Mesenchymal stem cell (in vitro differentiated cells and primary cell): Measurements from ENCODE around the gene NCAPH2.

Experiments
- DNase-seq: peaks from one replicate; pipeline ENCODE4 v3.0.0-alpha.2; 2013
- H2AFZ ChIP-seq: one replicate; pipeline ENCODE4 v1.6.1; 2013; ENCODE audit warnings: low read depth, mild to moderate bottlenecking, control low read depth, inconsistent platforms, low read length, moderate library complexity
- H2AK5ac ChIP-seq: 2 replicates; pipeline ENCODE4 v1.6.1; 2013; ENCODE audit warnings: low read length, moderate library complexity, mild to moderate bottlenecking, inconsistent platforms; ENCODE audit not compliant: severe bottlenecking
- H2BK120ac ChIP-seq: one replicate; pipeline ENCODE4 v1.6.1; 2013; ENCODE audit warnings: low read depth, mild to moderate bottlenecking, inconsistent platforms, low read length, moderate library complexity
- H2BK12ac ChIP-seq, 2 experiments: one replicate each; pipeline ENCODE4 v1.6.1; 2013; ENCODE audit warnings: inconsistent platforms in 2 of 2, low read length in 2 of 2, mild to moderate bottlenecking in 2 of 2, moderate library complexity in 2 of 2, control low read depth in 1 of 2
- H2BK15ac ChIP-seq: one replicate; pipeline ENCODE4 v1.6.1; 2013; ENCODE audit warnings: mild to moderate bottlenecking, low read depth, inconsistent platforms; ENCODE audit not compliant: poor library complexity, severe bottlenecking
- H2BK5ac ChIP-seq: 2 replicates; pipeline ENCODE4 v1.6.1; 2013; ENCODE audit warnings: low read depth, mild to moderate bottlenecking, low read length, control low read depth, inconsistent platforms; ENCODE audit not compliant: poor library complexity, severe bottlenecking
- H3K14ac ChIP-seq, 2 experiments: one replicate each; pipeline ENCODE4 v1.6.1; 2013; ENCODE audit warnings: inconsistent platforms in 2 of 2, low read length in 2 of 2, control low read depth in 1 of 2, mild to moderate bottlenecking in 1 of 2, moderate library complexity in 1 of 2
- H3K18ac ChIP-seq, 2 experiments: one replicate each; pipeline ENCODE4 v1.6.1; 2013; ENCODE audit warnings: inconsistent platforms in 2 of 2, low read length in 2 of 2, control low read depth in 1 of 2, low read depth in 1 of 2, mild to moderate bottlenecking in 1 of 2
- H3K23ac ChIP-seq, 2 experiments: one replicate each; pipeline ENCODE4 v1.6.1; 2013; ENCODE audit warnings: inconsistent platforms in 2 of 2, low read length in 2 of 2, mild to moderate bottlenecking in 2 of 2, moderate library complexity in 2 of 2, control low read depth in 1 of 2
- H3K27ac ChIP-seq: 2 replicates; pipeline ENCODE4 v1.5.1; 2013; ENCODE audit warnings: mild to moderate bottlenecking, moderate library complexity, low read length, control low read depth, inconsistent platforms; ENCODE audit not compliant: poor library complexity, severe bottlenecking
- H3K27me3 ChIP-seq, 2 experiments: 2 replicates each; pipeline versions ENCODE4 v1.6.1 to v1.7.0; 2013; ENCODE audit warnings: low read length in 2 of 2, mild to moderate bottlenecking in 2 of 2, moderate library complexity in 2 of 2, control low read depth in 1 of 2, inconsistent platforms in 1 of 2; ENCODE audit not compliant: control insufficient read depth in 1 of 2, insufficient read depth in 1 of 2
- H3K36me3 ChIP-seq, 2 experiments: 2 replicates each; pipeline versions ENCODE4 v1.6.1 to v1.7.0; 2013; ENCODE audit warnings: low read length in 2 of 2, control low read depth in 1 of 2, inconsistent platforms in 1 of 2, low read depth in 1 of 2, mild to moderate bottlenecking in 1 of 2; ENCODE audit not compliant: insufficient read depth in 2 of 2, control insufficient read depth in 1 of 2
- H3K4ac ChIP-seq, 2 experiments: one replicate each; pipeline ENCODE4 v1.6.1; 2013; ENCODE audit warnings: inconsistent platforms in 2 of 2, low read length in 2 of 2, mild to moderate bottlenecking in 2 of 2, moderate library complexity in 2 of 2, control low read depth in 1 of 2, low read depth in 1 of 2
- H3K4me1 ChIP-seq: 2 replicates; pipeline ENCODE4 v1.6.1; 2013; ENCODE audit warnings: low read depth, low read length, control low read depth; ENCODE audit not compliant: control insufficient read depth, insufficient read depth
- H3K4me2 ChIP-seq: 2 replicates; pipeline ENCODE4 v1.6.1; 2013; ENCODE audit warnings: low read length, mild to moderate bottlenecking, inconsistent platforms; ENCODE audit not compliant: poor library complexity, severe bottlenecking
- H3K4me3 ChIP-seq, 2 experiments: 2 replicates each; pipeline versions ENCODE4 v1.5.1 to v1.7.0; 2013; ENCODE audit warnings: low read length in 2 of 2, mild to moderate bottlenecking in 2 of 2, control low read depth in 1 of 2, low read depth in 1 of 2; ENCODE audit not compliant: insufficient read depth in 1 of 2
- H3K79me1 ChIP-seq: replicated peaks from 2 replicates; pipeline ENCODE4 v1.6.1; 2013; ENCODE audit warnings: mild to moderate bottlenecking, control low read depth, low read length, inconsistent platforms; ENCODE audit not compliant: poor library complexity, severe bottlenecking
- H3K9ac ChIP-seq: 2 replicates; pipeline ENCODE4 v1.7.0; 2013; ENCODE audit warnings: mild to moderate bottlenecking, low read length, moderate library complexity
- H3K9me3 ChIP-seq: 2 replicates; pipeline ENCODE4 v1.7.0; 2013; ENCODE audit warnings: mild to moderate bottlenecking, low read length; ENCODE audit not compliant: control insufficient read depth
- H4K8ac ChIP-seq: one replicate; pipeline ENCODE4 v1.6.1; 2013; ENCODE audit warnings: inconsistent platforms, mild to moderate bottlenecking, low read length, moderate library complexity
- H4K91ac ChIP-seq: one replicate; pipeline ENCODE4 v1.6.1; 2013; ENCODE audit warnings: mild to moderate bottlenecking, low read length, inconsistent platforms
- WGBS: methylation state at CpG from one replicate; pipeline ENCODE4 v1.1.7; 2013; ENCODE audit warnings: mixed read lengths; 5-methylcytosine and 5-hydroxymethylcytosine counted together

Gene NCAPH2

GRCh38 chr22:50473088-50473487 is 34.9 kb upstream of the NCAPH2 start:
- H3K14ac ChIP-seq, result no peak overlapping the region
- no peak overlapping the region for H3K4me2 ChIP-seq
- no peaks in the 10 kb centered on the region for H3K9me3 ChIP-seq
- H4K91ac ChIP-seq, result no peak overlapping the region
- H3K9ac ChIP-seq, result peak overlapping the region; percentile 88
- H2BK12ac ChIP-seq, result no peak overlapping the region
- H3K79me1 ChIP-seq, result peaks cover 6% of the 10 kb centered on the region
- no peaks in the 10 kb centered on the region for H3K27me3 ChIP-seq
- peaks cover 60% of the 10 kb centered on the region for H3K4me1 ChIP-seq
- no peak overlapping the region for H2BK120ac ChIP-seq
- no peak overlapping the region for H3K18ac ChIP-seq
- 98% methylated on average over 6 of the region's 6 CpGs for WGBS
- H2AFZ ChIP-seq, result no peak overlapping the region
- DNase-seq, result no peak
- peak overlapping the region in 1 of 2 experiments; percentile 85 for H3K4me3 ChIP-seq
- H2BK15ac ChIP-seq, result no peak overlapping the region
- H4K8ac ChIP-seq, result no peak overlapping the region
- H3K27ac ChIP-seq, result no peak overlapping the region
- peaks cover 0 to 26% of the 10 kb centered on the region in 2 experiments for H3K36me3 ChIP-seq
- H3K4ac ChIP-seq, result no peak overlapping the region
- H2BK5ac ChIP-seq, result no peak overlapping the region
- H3K23ac ChIP-seq, result no peak overlapping the region
- no peak overlapping the region for H2AK5ac ChIP-seq

- peaks cover 54% of the 10 kb centered on the region for H3K4me1 ChIP-seq
- H2BK120ac ChIP-seq, result peak overlapping the region; percentile 20
- peak overlapping the region in 1 of 2 experiments; percentile 9 for H3K4ac ChIP-seq
- no peak overlapping the region for H2AFZ ChIP-seq
- H2BK5ac ChIP-seq, result no peak overlapping the region
- H3K27ac ChIP-seq, result peak overlapping the region; percentile 8
- H3K9me3 ChIP-seq, result no peaks in the 10 kb centered on the region
- H3K23ac ChIP-seq, result no peak overlapping the region
- peak overlapping the region; percentile 63 for H3K4me2 ChIP-seq
- H3K79me1 ChIP-seq, result no peaks in the 10 kb centered on the region
- H4K8ac ChIP-seq, result no peak overlapping the region
- no peak overlapping the region for H2BK15ac ChIP-seq
- WGBS, result 14% methylated on average over 36 of the region's 62 CpGs
- H2BK12ac ChIP-seq, result no peak overlapping the region
- H3K18ac ChIP-seq, result peak overlapping the region in 1 of 2 experiments; percentile 37
- H3K36me3 ChIP-seq, result peaks cover 0 to 25% of the 10 kb centered on the region in 2 experiments
- no peak overlapping the region for H2AK5ac ChIP-seq
- peaks cover 0 to 4% of the 10 kb centered on the region in 2 experiments for H3K27me3 ChIP-seq
- DNase-seq, result peak; percentile 71
- peak overlapping the region; percentile 88 for H3K9ac ChIP-seq
- no peak overlapping the region for H4K91ac ChIP-seq
- peak overlapping the region in 1 of 2 experiments; percentile 82 for H3K14ac ChIP-seq
- H3K4me3 ChIP-seq, result peak overlapping the region; percentile 85 to 91
These were observed 34.0 kb upstream of the NCAPH2 start for GRCh38 chr22:50473855-50474671.

- Histone ChIP-seq H2AFZ (peak within 1 kb of the TSS; percentile 57), H3K4me3 (peak within 1 kb of the TSS; percentile 85 to 91), H2BK15ac (peak within 1 kb of the TSS; percentile 4), H3K4me1 (peaks cover 45% of the 10 kb centered on the region), H3K36me3 (peaks cover 0 to 25% of the 10 kb centered on the region in 2 experiments), H3K79me1 (no peaks in the 10 kb centered on the region), H3K27ac (peak within 1 kb of the TSS; percentile 8), H3K9ac (peak within 1 kb of the TSS; percentile 88), H4K8ac (peak within 1 kb of the TSS; percentile 74), H3K27me3 (peaks cover 5 to 8% of the 10 kb centered on the region in 2 experiments), H2BK12ac (peak within 1 kb of the TSS in 1 of 2 experiments; percentile 22), H3K23ac (no peak within 1 kb of the TSS), H4K91ac (peak within 1 kb of the TSS; percentile 54), H3K14ac (peak within 1 kb of the TSS in 1 of 2 experiments; percentile 82), H2AK5ac (peak within 1 kb of the TSS; percentile 47), H2BK120ac (peak within 1 kb of the TSS; percentile 35), H3K4ac (peak within 1 kb of the TSS; percentile 58 to 62), H3K9me3 (no peaks in the 10 kb centered on the region), H2BK5ac (no peak within 1 kb of the TSS), H3K18ac (peak within 1 kb of the TSS; percentile 24 to 88), H3K4me2 (peak within 1 kb of the TSS; percentile 89)
- peak; percentile 90 for DNase-seq
- 5% methylated on average over 81 of the region's 97 CpGs for WGBS
These were observed 33.0 kb upstream of the NCAPH2 start, which contains the start of gene SBF1 for GRCh38 chr22:50474710-50475651. Gene SBF1 (minus strand): TSS chr22:50475035. CDS start chr22:50474840, 195 bp downstream.
